H1 (cell line): ENCODE measurements around the gene TRABD2B. TPM values are rescaled to one million over a fixed set of nuclear protein-coding genes. Genes with fewer than 3 reads are reported as not detected.

Experiments used
- CBX8 ChIP-seq: fragments of 300-800, 300-1000 bp; sonication (generic); IDR thresholded peaks from 2 replicates; pipeline ENCODE4 v1.7.1; 2016; ENCODE audit warnings: low read depth, low read length, borderline replicate concordance
- GTF2F1 ChIP-seq: IDR thresholded peaks from 2 replicates; pipeline ENCODE4 v1.6.1; 2012; ENCODE audit warnings: low read depth, low read length, improper control_type of control experiment, borderline replicate concordance
- JUN ChIP-seq: IDR thresholded peaks from 2 replicates; pipeline ENCODE4 v1.6.1; 2011; ENCODE audit warnings: low read depth, mild to moderate bottlenecking, improper control_type of control experiment, low read length
- polyA plus RNA-seq, 7 experiments: library from polyadenylated mRNA; depleted of rRNA in 3 of 7; stranded (reverse) in 5 of 7; unstranded in 2 of 7; fragments of >200 nt in 5 of 7; fragments of 200-250 nt in 2 of 7; gene quantifications; 1 replicate in 5 of 7; 2 replicates in 1 of 7; 4 replicates in 1 of 7; pipeline versions ENCODE4 v1.2.1 to v1.2.3, GENCODE V29; 2011 to 2013; ENCODE audit warnings: missing spikeins in 2 of 7, mixed read lengths in 2 of 7
- total RNA-seq: library from RNA; stranded (reverse); fragmentation: NEBNext Ultra II Directional; extraction: Animal tissue kit (Norgen Biotek cat#: 25700); gene quantifications from 2 replicates; pipeline ENCODE4 v1.2.1, GENCODE V29; 2021

TRABD2B gene
- total and polyA plus RNA-seq, 2 of the 8 experiments (the other 6 are each of a cell fraction or from before 2014, with no cell fraction given): 0.95 to 3.4 TPM

DNA sequence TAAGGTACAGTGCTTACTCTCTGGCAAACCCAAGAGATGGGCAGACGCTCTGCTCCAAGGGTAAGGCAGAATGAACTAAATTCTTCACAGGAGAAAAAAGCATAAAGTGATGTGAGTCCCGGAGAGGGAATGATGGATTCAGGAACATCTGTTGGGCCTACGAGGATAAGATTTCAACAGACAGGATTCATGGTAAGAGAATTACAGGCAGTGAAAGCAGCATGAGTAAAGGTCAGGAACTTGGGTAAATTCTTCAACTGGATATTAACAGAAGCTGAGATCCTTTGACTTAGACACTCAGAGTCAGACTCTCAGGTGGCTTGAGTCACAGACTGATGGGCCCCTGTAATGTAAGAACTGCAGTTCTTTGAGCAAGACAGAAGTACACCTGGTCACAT is 152.6 kb downstream of the TRABD2B start (continued):
- TF ChIP-seq CBX8 (no peak), JUN (no peak), GTF2F1 (no peak)
